ENCODE results near the gene SNX20.

- TF ChIP-seq TAF1 (IDR thresholded peaks at IDR 0.05; ENCODE audit: borderline replicate concordance, insufficient read depth, low read length) (no peak), POLR2AphosphoS5 (IDR thresholded peaks at IDR 0.05; ENCODE audit: low read depth, low read length) (no peak), FOXP2 (optimal IDR thresholded peaks at IDR 0.05; ENCODE audit: borderline replicate concordance, extremely low read depth, extremely low read length, insufficient read depth) (no peak)
Observed at GRCh38 chr16:50629334-50629733, 51.8 kb downstream of the SNX20 start.

Measured in PFSK-1 (cell line).